IPS DF 6.9 (cell line): ENCODE measurements around the gene SMYD3.

Experiments
- DNase-seq: peaks from one replicate; pipeline ENCODE4 v3.0.0-alpha.2; 2013; ENCODE audit warnings: low read depth, low spot score
- H3K27ac ChIP-seq: one replicate; pipeline ENCODE4 v1.5.1; 2013; ENCODE audit warnings: low read length, control low read depth
- H3K27me3 ChIP-seq: 2 replicates; pipeline ENCODE4 v1.6.1; 2013; ENCODE audit warnings: mild to moderate bottlenecking, low read length; ENCODE audit not compliant: control insufficient read depth, insufficient read depth
- H3K36me3 ChIP-seq: 2 replicates; pipeline ENCODE4 v1.6.1; 2013; ENCODE audit warnings: low read length; ENCODE audit not compliant: control insufficient read depth, insufficient read depth
- H3K4me1 ChIP-seq: 2 replicates; pipeline ENCODE4 v1.6.1; 2013; ENCODE audit warnings: low read length; ENCODE audit not compliant: control insufficient read depth, insufficient read depth
- H3K4me3 ChIP-seq: 2 replicates; pipeline ENCODE4 v1.5.1; 2013; ENCODE audit warnings: mild to moderate bottlenecking, low read length
- H3K9me3 ChIP-seq: 2 replicates; pipeline ENCODE4 v1.6.1; 2013; ENCODE audit warnings: low read length, inconsistent platforms; ENCODE audit not compliant: control insufficient read depth, insufficient read depth
- WGBS: extraction: QIAGEN DNeasy Blood & Tissue Kit; methylation state at CpG from one replicate; pipeline ENCODE4 v1.1.7; 2013; ENCODE audit warnings: mixed read lengths, missing lambda C conversion rate; ENCODE audit not compliant: insufficient read length, insufficient coverage; 5-methylcytosine and 5-hydroxymethylcytosine counted together

SMYD3 gene

DNA sequence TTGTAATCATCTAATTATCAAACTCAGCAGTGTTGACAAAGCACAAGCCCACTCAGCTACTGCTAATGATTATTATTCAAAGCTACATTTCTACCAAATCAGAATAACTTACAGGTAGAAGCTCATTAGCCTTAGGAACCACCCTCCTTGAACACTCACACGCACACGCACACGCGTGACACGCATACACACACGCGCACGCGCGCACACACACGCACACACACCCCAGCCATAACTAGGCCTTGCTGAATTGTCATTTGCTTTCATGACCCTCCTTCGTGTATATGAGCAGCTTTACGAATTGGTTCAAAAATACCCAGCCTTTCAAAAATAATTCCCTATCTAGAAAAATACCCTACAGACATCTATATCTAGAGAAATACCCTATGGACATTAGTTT is 195.6 kb downstream of the SMYD3 start:
- WGBS, result 100% methylated on average over 11 of the region's 13 CpGs
- Histone ChIP-seq H3K4me1 (no peaks in the 10 kb centered on the region; the same call in 1 of the 2 replicates), H3K27me3 (no peaks in the 10 kb centered on the region), H3K4me3 (no peak overlapping the region), H3K9me3 (no peaks in the 10 kb centered on the region), H3K27ac (no peak overlapping the region), H3K36me3 (no peaks in the 10 kb centered on the region)
- no peak for DNase-seq

DNA sequence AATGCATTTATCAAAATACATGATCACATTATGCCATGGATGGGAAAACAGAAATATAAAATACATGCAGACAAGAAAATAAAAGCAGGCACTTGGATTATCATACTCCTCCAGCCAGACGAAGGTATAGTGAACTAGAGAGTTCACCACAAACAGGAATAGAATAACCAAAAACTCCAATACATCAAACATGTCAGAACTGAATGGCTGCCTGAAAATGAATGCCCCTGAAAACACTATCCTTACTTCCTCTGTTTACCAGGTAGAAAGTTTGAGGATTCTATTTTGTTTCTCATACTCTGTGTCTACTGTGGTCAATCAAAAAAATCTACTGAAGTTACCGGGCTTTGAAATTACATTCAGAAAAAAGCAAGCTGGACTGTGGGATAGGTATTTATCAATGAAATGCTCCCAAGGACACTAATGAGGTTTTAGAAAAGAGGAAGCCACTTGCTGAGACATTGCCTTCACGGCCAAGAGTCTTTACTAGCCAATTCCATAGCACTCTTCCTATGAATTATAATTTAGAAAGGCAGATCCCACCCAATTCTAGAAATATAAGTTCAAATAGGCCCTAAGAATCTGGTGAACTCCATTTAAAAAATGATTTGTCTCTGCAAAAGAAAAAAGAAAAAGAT is 197.7 kb downstream of the SMYD3 start:
- no peak for DNase-seq
- no peak overlapping the region for H3K4me3 ChIP-seq
- H3K27me3 ChIP-seq, result no peaks in the 10 kb centered on the region
- no peak overlapping the region for H3K27ac ChIP-seq
- H3K9me3 ChIP-seq, result no peaks in the 10 kb centered on the region
- no peaks in the 10 kb centered on the region; the same call in 1 of the 2 replicates for H3K4me1 ChIP-seq
- no CpG with 5 or more reads among the region's 3 CpGs for WGBS
- no peaks in the 10 kb centered on the region for H3K36me3 ChIP-seq

DNA sequence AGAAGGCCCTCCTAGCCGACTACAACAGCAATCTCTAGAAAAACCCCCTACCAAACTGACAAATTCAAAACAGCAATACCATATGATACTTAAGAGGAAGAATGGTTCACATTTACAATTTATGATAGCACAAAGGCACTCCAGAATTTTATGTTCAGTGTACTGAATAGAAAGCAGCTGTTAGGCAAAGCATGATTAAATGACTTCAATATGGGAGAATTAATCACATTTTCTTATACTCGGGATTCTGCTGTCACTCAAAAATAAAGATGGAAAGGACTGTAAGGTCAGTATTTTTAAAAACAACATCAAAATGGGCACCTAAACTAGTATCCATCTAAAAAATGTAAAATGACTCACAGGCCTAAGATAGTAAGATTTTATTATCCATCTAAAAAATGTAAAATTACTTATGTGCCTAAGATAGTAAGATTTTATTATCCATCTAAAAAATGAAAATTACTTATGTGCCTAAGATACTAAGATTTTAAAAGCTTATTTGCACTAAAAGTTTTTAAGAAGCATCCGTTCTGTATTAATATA is 198.5 kb downstream of the SMYD3 start:
- WGBS, result no CpG with 5 or more reads among the region's 3 CpGs
- H3K27me3 ChIP-seq, result no peaks in the 10 kb centered on the region

DNA sequence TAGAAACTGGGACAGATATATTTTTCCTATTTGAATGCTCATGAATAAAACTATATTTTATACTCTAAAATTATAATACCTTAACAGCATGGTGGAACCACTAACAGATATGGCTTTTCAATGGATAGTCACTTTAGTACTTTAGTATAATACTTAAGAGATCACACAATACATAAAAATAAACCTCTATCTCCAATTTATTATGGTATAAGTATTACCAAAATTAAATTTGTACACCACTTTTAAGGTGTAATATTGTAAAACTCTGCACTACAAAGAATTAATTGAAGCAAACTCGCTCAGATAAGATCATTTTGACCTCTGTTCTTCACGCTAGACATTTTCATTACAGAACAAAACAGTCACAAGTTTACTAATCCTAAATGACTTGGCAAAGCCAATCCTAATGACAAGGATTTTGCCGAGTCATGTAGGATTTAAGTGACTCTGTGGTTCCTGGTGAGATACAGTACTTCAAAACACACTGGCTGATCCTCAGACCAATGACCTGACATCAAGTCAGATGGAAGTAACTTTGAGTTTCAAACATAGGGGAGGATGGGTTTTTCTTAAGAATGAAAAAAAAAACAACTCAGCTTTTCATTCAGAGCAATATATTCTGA is 200.6 kb downstream of the SMYD3 start:
- no CpG with 5 or more reads among the region's 3 CpGs for WGBS
- Histone ChIP-seq H3K9me3 (no peaks in the 10 kb centered on the region), H3K4me3 (no peak overlapping the region), H3K27me3 (no peaks in the 10 kb centered on the region), H3K4me1 (no peaks in the 10 kb centered on the region), H3K27ac (no peak overlapping the region), H3K36me3 (no peaks in the 10 kb centered on the region)
- no peak for DNase-seq

More for the DNA sequence above, 198.5 kb downstream of the SMYD3 start:
- Histone ChIP-seq H3K36me3 (no peaks in the 10 kb centered on the region), H3K9me3 (no peaks in the 10 kb centered on the region), H3K4me1 (no peaks in the 10 kb centered on the region; the same call in 1 of the 2 replicates), H3K4me3 (no peak overlapping the region), H3K27ac (no peak overlapping the region)
- DNase-seq, result no peak

DNA sequence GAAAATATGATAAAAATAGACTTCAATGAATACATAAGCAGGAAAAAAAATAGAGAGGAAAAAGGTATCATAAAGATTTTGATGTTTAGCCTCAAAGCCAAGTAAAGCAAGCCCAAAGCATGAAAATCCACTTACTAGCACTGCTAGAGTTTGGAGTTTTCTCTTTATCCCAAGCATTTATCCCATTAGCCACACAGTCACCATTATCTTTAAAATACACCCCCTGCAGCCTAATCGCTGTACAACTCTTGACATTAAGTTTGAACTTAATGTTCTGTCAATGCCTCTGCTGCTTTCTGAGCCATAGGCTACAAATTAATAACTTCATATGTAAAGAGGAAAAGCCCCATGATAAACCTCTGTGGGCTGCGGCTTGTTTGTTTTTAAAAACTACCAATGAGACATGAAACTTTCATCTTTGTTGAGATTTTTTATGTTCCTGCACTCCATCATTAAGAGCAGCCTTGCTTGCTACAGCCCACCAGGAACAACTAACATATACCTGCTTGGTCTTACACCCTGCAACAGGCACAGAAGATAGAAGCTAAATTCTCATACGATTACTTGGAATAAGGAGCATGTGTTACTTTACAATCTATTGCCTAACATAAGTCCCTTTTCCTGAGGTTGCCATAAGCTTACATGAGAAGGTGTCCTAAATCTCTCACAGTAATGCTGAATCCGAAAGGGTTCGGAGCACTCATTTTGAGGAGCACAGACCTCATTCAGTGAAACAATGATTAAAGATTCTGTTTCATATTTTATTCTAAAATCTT is 202.4 kb downstream of the SMYD3 start:
- DNase-seq, result no peak
- Histone ChIP-seq H3K9me3 (no peaks in the 10 kb centered on the region), H3K4me3 (no peak overlapping the region), H3K4me1 (no peaks in the 10 kb centered on the region), H3K27ac (no peak overlapping the region), H3K36me3 (no peaks in the 10 kb centered on the region), H3K27me3 (no peaks in the 10 kb centered on the region)
- no CpG with 5 or more reads among the region's 5 CpGs for WGBS

DNA sequence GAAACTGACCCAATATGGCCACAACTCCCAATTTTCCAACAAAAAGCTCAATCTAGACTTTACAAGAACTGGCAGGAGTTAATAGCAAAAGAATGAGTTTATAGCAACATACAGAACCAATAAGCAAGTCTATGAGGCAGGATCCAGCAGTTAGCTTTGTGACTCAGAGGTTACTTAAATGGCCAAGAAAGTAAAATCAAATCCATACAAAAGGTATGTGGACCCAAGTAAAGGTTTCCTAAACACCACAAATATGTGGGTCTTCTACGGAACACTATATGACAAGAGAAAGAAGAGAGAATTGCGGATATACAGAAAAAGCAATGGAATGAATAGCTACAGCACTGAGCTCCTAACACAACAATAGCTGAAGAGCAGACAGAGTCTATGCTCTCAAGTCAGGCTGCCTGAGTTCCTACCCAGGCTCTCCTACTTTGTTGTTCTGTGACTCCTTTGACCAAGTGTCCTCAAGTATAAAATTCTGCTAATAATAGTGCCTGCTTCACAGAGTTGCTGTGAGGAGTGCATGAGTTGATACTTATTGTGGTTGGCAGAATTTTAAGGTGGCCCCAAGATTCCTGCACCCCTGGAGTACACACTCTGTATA is 204.3 kb downstream of the SMYD3 start:
- Histone ChIP-seq H3K27me3 (no peaks in the 10 kb centered on the region), H3K4me3 (no peak overlapping the region), H3K36me3 (no peaks in the 10 kb centered on the region), H3K4me1 (no peaks in the 10 kb centered on the region), H3K9me3 (no peaks in the 10 kb centered on the region), H3K27ac (no peak overlapping the region)
- DNase-seq, result no peak
- no CpG with 5 or more reads among the region's 2 CpGs for WGBS

DNA sequence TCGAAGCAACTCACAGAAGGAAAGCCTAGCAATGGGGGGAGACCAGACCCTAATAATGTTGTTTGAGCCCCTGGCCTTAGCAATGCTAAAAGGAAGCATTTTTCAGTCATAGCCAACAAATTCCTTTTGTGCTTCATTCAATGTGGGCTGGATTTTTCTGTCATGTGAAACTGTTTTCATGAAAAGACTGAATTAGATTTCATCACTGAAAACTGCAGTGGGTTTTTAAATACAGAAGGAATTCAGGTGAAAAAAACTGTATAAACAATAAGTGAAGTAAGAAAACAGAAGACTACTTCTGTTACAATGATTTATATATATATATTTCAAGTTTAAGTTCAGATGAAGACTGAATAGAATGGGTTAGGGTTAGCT is 204.8 kb downstream of the SMYD3 start:
- DNase-seq, result no peak
- Histone ChIP-seq H3K9me3 (no peaks in the 10 kb centered on the region), H3K27me3 (no peaks in the 10 kb centered on the region), H3K27ac (no peak overlapping the region), H3K4me1 (no peaks in the 10 kb centered on the region), H3K36me3 (no peaks in the 10 kb centered on the region), H3K4me3 (no peak overlapping the region)
- WGBS, result no CpG with 5 or more reads among the region's 1 CpG

DNA sequence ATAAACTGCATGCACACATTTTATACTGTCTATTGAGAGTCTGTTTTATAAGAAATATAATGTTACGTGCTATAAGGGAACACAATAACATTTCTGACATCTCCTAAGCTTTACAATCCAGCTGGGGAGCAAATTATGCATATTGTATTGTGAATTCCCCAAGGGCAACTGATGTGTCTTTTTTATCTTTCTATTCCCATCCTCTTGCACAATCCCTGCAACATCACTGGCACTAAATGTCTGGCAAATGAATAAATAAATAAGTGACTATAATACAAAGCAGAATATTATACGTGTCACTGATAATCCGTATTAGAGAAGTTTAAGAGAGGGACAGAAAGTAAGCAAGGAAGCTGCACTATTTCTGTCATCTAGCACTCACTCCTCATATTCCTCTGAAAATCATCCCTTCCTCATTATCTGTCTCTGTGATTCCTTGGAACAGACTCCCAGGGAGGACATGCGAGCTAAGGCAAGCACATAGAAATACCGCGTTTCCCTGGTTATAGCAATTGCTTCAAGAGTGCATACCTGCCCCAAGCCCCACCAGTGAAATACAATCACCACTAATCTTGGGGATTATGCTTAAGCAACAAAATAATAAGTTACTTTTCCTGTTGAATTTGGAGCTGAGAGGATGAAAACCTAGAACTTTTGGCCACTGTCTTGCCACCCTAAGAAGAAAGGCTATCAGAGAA is 205.4 kb downstream of the SMYD3 start:
- no CpG with 5 or more reads among the region's 6 CpGs for WGBS
- Histone ChIP-seq H3K4me3 (no peak overlapping the region), H3K4me1 (no peaks in the 10 kb centered on the region), H3K27me3 (no peaks in the 10 kb centered on the region), H3K9me3 (no peaks in the 10 kb centered on the region), H3K27ac (no peak overlapping the region), H3K36me3 (no peaks in the 10 kb centered on the region)
- no peak for DNase-seq

DNA sequence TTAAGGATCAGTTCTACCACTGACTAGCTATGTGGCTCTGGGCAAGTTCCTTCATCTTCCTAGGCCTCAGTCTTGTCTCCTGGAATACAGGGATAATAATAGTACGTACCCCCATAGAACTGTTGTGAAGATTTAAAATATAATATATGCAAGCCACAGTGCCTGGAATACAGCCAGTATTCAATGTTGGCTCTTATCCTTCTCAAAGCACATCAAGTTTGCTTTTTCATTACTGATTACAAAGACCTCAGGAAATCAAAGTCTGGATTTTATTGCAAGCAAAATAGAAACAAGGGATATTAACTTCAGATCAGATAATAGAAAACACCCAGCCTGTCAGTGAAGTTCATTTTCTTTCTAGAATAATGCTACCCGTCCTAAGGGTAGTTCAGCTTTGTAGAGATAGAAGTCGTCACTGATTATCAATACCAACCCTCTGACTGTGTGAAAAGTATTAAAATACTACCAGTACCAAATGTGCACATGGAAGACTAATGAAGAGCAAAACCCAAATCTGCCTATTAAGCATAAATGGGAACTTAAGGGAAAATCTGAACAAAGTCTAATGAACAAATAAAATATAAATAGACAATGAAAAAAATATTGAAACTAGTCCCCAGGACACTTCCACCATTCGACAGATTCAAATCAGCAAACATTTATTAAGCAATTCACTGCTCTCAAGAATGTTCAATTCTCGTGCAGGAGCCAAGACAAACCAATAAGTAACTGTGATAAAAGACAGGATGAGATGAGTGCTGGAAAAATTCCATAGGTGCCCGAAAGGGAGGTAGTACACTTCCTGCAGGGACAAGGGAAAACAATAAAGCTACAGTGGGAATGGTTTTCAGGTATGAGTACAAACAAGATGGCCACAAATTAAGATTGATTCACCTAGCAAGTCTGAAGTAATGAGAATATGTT is 206.2 kb downstream of the SMYD3 start:
- DNase-seq, result no peak
- Histone ChIP-seq H3K4me3 (no peak overlapping the region), H3K9me3 (no peaks in the 10 kb centered on the region), H3K27me3 (no peaks in the 10 kb centered on the region), H3K4me1 (no peaks in the 10 kb centered on the region), H3K36me3 (no peaks in the 10 kb centered on the region), H3K27ac (no peak overlapping the region)
- WGBS, result no CpG with 5 or more reads among the region's 6 CpGs
